ENCODE results near the gene PRDM5. TPM values are rescaled to one million over a fixed set of nuclear protein-coding genes. Genes with fewer than 3 reads are reported as not detected.

The PRDM5 gene
- total RNA-seq, 2 donors from 2014 or later, result 9.9 to 18.9 TPM

DNA sequence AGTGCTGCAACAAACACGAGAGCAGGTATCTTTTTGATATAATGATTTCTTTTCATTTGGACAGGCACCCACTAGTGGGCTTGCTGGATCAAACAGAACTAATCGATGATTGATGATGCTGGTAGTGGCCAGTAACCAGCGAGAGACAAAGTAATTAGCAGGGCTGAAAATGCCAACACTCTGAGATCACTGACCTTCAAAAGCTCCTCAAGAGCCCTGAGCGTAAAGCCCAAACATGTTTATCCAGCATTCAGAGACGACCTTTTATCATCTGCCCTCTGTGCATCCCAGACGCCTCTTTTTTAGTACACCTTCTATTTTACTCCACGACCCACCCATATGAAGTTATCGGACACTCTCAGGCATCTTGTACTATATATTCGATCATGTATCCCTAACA, 186.2 kb downstream of the PRDM5 start:
- Histone ChIP-seq H3K27ac (no peak overlapping the region), H3K9me3 (no peaks in the 10 kb centered on the region), H3K4me3 (no peak overlapping the region), H3K27me3 (replicated peaks; ENCODE audit: insufficient read depth) (no peaks in the 10 kb centered on the region), H3K4me1 (replicated peaks) (no peaks in the 10 kb centered on the region), H3K36me3 (no peaks in the 10 kb centered on the region)
- no peak for TF ChIP-seq CTCF (IDR thresholded peaks at IDR 0.05)
- no peak for TF ChIP-seq POLR2AphosphoS5 (IDR thresholded peaks at IDR 0.05)
- no peak for DNase-seq (ENCODE audit: low spot score)
- 93% methylated on average over 9 of the region's 9 CpGs for WGBS
- intact Hi-C loops (cut with DNase I), result no loop called here

GRCh38 chr4:120733968-120734367, 188.6 kb downstream of the PRDM5 start:
- no peaks in the 10 kb centered on the region for H3K27me3 ChIP-seq (replicated peaks; ENCODE audit: insufficient read depth)
- no peak overlapping the region for H3K27ac ChIP-seq
- no peak for DNase-seq (ENCODE audit: low spot score)
- no peak for TF ChIP-seq CTCF (IDR thresholded peaks at IDR 0.05)
- no peak for TF ChIP-seq POLR2AphosphoS5 (IDR thresholded peaks at IDR 0.05)
- no peak for TF ChIP-seq POLR2A (IDR thresholded peaks at IDR 0.05)
- H3K36me3 ChIP-seq, result no peaks in the 10 kb centered on the region
- no peak overlapping the region for H3K4me3 ChIP-seq
- no peaks in the 10 kb centered on the region for H3K4me1 ChIP-seq (replicated peaks)
- WGBS, result 88% methylated on average over 4 of the region's 4 CpGs
- intact Hi-C loops (cut with DNase I), result no loop called here
- H3K9me3 ChIP-seq, result no peaks in the 10 kb centered on the region

GRCh38 chr4:120733054-120733453, 189.5 kb downstream of the PRDM5 start:
- intact Hi-C loops (cut with DNase I), result no loop called here
- 44% methylated on average over 2 of the region's 2 CpGs for WGBS
- no peaks in the 10 kb centered on the region for H3K9me3 ChIP-seq
- H3K36me3 ChIP-seq, result no peaks in the 10 kb centered on the region
- DNase-seq (ENCODE audit: low spot score), result no peak
- no peak overlapping the region for H3K4me3 ChIP-seq
- H3K27me3 ChIP-seq (replicated peaks; ENCODE audit: insufficient read depth), result no peaks in the 10 kb centered on the region
- H3K4me1 ChIP-seq (replicated peaks), result no peaks in the 10 kb centered on the region
- H3K27ac ChIP-seq, result no peak overlapping the region
- no peak for TF ChIP-seq POLR2AphosphoS5 (IDR thresholded peaks at IDR 0.05)
- no peak for TF ChIP-seq CTCF (IDR thresholded peaks at IDR 0.05)
- no peak for TF ChIP-seq POLR2A (IDR thresholded peaks at IDR 0.05)

GRCh38 chr4:120731561-120731960, 191.0 kb downstream of the PRDM5 start:
- 96% methylated on average over 3 of the region's 3 CpGs for WGBS
- DNase-seq (ENCODE audit: low spot score), result no peak
- Histone ChIP-seq H3K27ac (no peak overlapping the region), H3K27me3 (replicated peaks; ENCODE audit: insufficient read depth) (no peaks in the 10 kb centered on the region), H3K4me1 (replicated peaks) (no peaks in the 10 kb centered on the region), H3K4me3 (no peak overlapping the region), H3K9me3 (no peaks in the 10 kb centered on the region), H3K36me3 (no peaks in the 10 kb centered on the region)
- TF ChIP-seq CTCF (IDR thresholded peaks at IDR 0.05) (no peak), POLR2AphosphoS5 (IDR thresholded peaks at IDR 0.05) (no peak)
- intact Hi-C loops (cut with DNase I), result no loop called here

GRCh38 chr4:120730777-120731320, 191.7 kb downstream of the PRDM5 start:
- H3K27me3 ChIP-seq (replicated peaks; ENCODE audit: insufficient read depth), result no peaks in the 10 kb centered on the region
- H3K4me1 ChIP-seq (replicated peaks), result no peaks in the 10 kb centered on the region
- H3K27ac ChIP-seq, result no peak overlapping the region
- intact Hi-C loops (cut with DNase I), result no loop called here
- no peak for TF ChIP-seq POLR2AphosphoS5 (IDR thresholded peaks at IDR 0.05)
- TF ChIP-seq CTCF (IDR thresholded peaks at IDR 0.05), result no peak
- TF ChIP-seq POLR2A (IDR thresholded peaks at IDR 0.05), result no peak
- WGBS, result 78% methylated on average over 4 of the region's 4 CpGs
- H3K9me3 ChIP-seq, result no peaks in the 10 kb centered on the region
- no peaks in the 10 kb centered on the region for H3K36me3 ChIP-seq
- H3K4me3 ChIP-seq, result no peak overlapping the region
- DNase-seq (ENCODE audit: low spot score), result no peak

Measured in prostate gland (tissue), 2 donors.